Measurements from ENCODE around the gene CEP41.

Gene CEP41

GRCh38 chr7:130387628-130388403 is 53.0 kb downstream of the CEP41 start:
- DNase-seq: no peak
- Histone ChIP-seq H3K9me3 (ENCODE audit: severe bottlenecking) (no peaks in the 10 kb centered on the region), H3K27ac (no peak overlapping the region), H3K4me3 (ENCODE audit: low read depth, low read length) (no peak overlapping the region), H3K27me3 (ENCODE audit: insufficient read depth, low read depth, severe bottlenecking) (no peaks in the 10 kb centered on the region), H3K36me3 (no peaks in the 10 kb centered on the region)
- no peak for TF ChIP-seq CTCF (IDR thresholded peaks at IDR 0.05; ENCODE audit: low read depth, low read length)

- H3K4me3 ChIP-seq (ENCODE audit: low read depth, low read length): no peak overlapping the region
- H3K9me3 ChIP-seq (ENCODE audit: severe bottlenecking): no peaks in the 10 kb centered on the region
- H3K27me3 ChIP-seq (ENCODE audit: insufficient read depth, low read depth, severe bottlenecking): no peaks in the 10 kb centered on the region
- H3K27ac ChIP-seq: no peak overlapping the region
- no peaks in the 10 kb centered on the region for H3K36me3 ChIP-seq
- no peak for TF ChIP-seq CTCF (IDR thresholded peaks at IDR 0.05; ENCODE audit: low read depth, low read length)
- DNase-seq: no peak
Observed at GRCh38 chr7:130387306-130387627, 53.5 kb downstream of the CEP41 start.

- H3K27me3 ChIP-seq (ENCODE audit: insufficient read depth, low read depth, severe bottlenecking): no peaks in the 10 kb centered on the region
- no peak overlapping the region for H3K4me3 ChIP-seq (ENCODE audit: low read depth, low read length)
- no peak for TF ChIP-seq CTCF (IDR thresholded peaks at IDR 0.05; ENCODE audit: low read depth, low read length)
- no peaks in the 10 kb centered on the region for H3K36me3 ChIP-seq
- no peaks in the 10 kb centered on the region for H3K9me3 ChIP-seq (ENCODE audit: severe bottlenecking)
- no peak overlapping the region for H3K27ac ChIP-seq
- no peak for DNase-seq
Observed at GRCh38 chr7:130386876-130387275, 53.9 kb downstream of the CEP41 start.

- Histone ChIP-seq H3K27ac (no peak overlapping the region), H3K4me3 (ENCODE audit: low read depth, low read length) (no peak overlapping the region), H3K9me3 (ENCODE audit: severe bottlenecking) (no peaks in the 10 kb centered on the region), H3K36me3 (no peaks in the 10 kb centered on the region), H3K27me3 (ENCODE audit: insufficient read depth, low read depth, severe bottlenecking) (no peaks in the 10 kb centered on the region)
- TF ChIP-seq CTCF (IDR thresholded peaks at IDR 0.05; ENCODE audit: low read depth, low read length): no peak
- no peak for DNase-seq
Observed at GRCh38 chr7:130385600-130386066, 55.2 kb downstream of the CEP41 start.

- Histone ChIP-seq H3K9me3 (ENCODE audit: severe bottlenecking) (no peaks in the 10 kb centered on the region), H3K36me3 (no peaks in the 10 kb centered on the region), H3K27ac (no peak overlapping the region), H3K27me3 (ENCODE audit: insufficient read depth, low read depth, severe bottlenecking) (no peaks in the 10 kb centered on the region), H3K4me3 (ENCODE audit: low read depth, low read length) (no peak overlapping the region)
- DNase-seq: no peak
- no peak for TF ChIP-seq CTCF (IDR thresholded peaks at IDR 0.05; ENCODE audit: low read depth, low read length)
Observed at GRCh38 chr7:130384841-130385599, 55.8 kb downstream of the CEP41 start.
